HCT116 (cell line): Measurements from ENCODE around the gene TBC1D23. TPM values are rescaled to one million over a fixed set of nuclear protein-coding genes. Genes with fewer than 3 reads are reported as not detected.

ENCODE experiments used
- ATAC-seq: fragments of 200-7000 bp; cut with Tn5 transposase; 2 replicates; pipeline ENCODE4 v1.9.1; 2020; ENCODE audit warnings: mild to moderate bottlenecking, moderate library complexity
- BruUV-seq: library from RNA; stranded (reverse); fragments of 400-500 nt; replicated peaks from 2 replicates; lab custom pipeline; 2021; lab: Mats Ljungman, UMichigan
- CTCF ChIA-PET: fragments of 300-600 bp; sonication (Branson Sonifier 250); formaldehyde crosslinking; loops from one replicate; lab custom pipeline; 2021; ENCODE audit warnings: antibody characterized with exemption; lab: Charles Lee
- POLR2A ChIA-PET: fragments of 300-600, 350-600 bp; sonication (Branson Sonifier 250); formaldehyde crosslinking; loops from one replicate; lab custom pipeline; 2021; ENCODE audit warnings: antibody characterized with exemption; lab: Charles Lee
- RAD21 ChIA-PET, 2 experiments: fragments of 300-600 bp; sonication (Branson Sonifier 250); formaldehyde crosslinking; loops; one replicate each; lab custom pipeline; 2023; ENCODE audit warnings: low total read pairs in 2 of 2; ENCODE audit not compliant: uncharacterized antibody in 2 of 2, unreplicated experiment in 2 of 2, low non-redundant PET in 1 of 2; lab: Charles Lee
- DNase-seq: peaks from one replicate; pipeline ENCODE4 v3.0.0-alpha.2; 2010; ENCODE audit warnings: low read depth, low spot score
- H2AFZ ChIP-seq: fragments of 200-600 bp; shearing (Covaris generic), sonication (generic); 2 replicates; pipeline ENCODE4 v1.6.1; 2017; ENCODE audit warnings: low read depth, mixed run types, mixed read lengths, antibody characterized with exemption, low read length; ENCODE audit not compliant: poor library complexity, severe bottlenecking
- H3K27ac ChIP-seq: 2 replicates; pipeline ENCODE4 v1.5.1; 2012; ENCODE audit warnings: low read depth, low read length
- H3K27me3 ChIP-seq: fragments of 200-600 bp; sonication (generic); 2 replicates; pipeline ENCODE4 v1.6.1; 2016; ENCODE audit warnings: mixed run types, low read length, mixed read lengths; ENCODE audit not compliant: insufficient read depth
- H3K36me3 ChIP-seq, 2 experiments: fragments of 200-500 bp in 1 of 2; fragments of 200-600 bp in 1 of 2; sonication (Bioruptor generic) in 1 of 2; sonication (generic) in 1 of 2; 2 replicates each; pipeline versions ENCODE4 v1.5.1 to v1.6.1; 2014 to 2016; ENCODE audit warnings: low read length in 2 of 2, inconsistent platforms in 1 of 2, mixed read lengths in 1 of 2, mixed run types in 1 of 2; ENCODE audit not compliant: insufficient read depth in 2 of 2, control insufficient read depth in 1 of 2
- H3K4me1 ChIP-seq, 2 experiments: fragments of 200-600 bp in 1 of 2; sonication (generic) in 1 of 2; 2 replicates each; pipeline versions ENCODE4 v1.5.1 to v1.6.1; 2012 to 2017; ENCODE audit warnings: low read length in 2 of 2, inconsistent platforms in 1 of 2, mild to moderate bottlenecking in 1 of 2, mixed read lengths in 1 of 2, mixed run types in 1 of 2, moderate library complexity in 1 of 2; ENCODE audit not compliant: insufficient read depth in 2 of 2, control insufficient read depth in 1 of 2
- H3K4me2 ChIP-seq: fragments of 200-600 bp; sonication (generic); 2 replicates; pipeline ENCODE4 v1.6.1; 2017; ENCODE audit warnings: mixed run types, low read length, mixed read lengths
- H3K4me3 ChIP-seq, 2 experiments: fragments of 200-600 bp in 1 of 2; sonication (generic) in 1 of 2; replicated peaks in 1 of 2; 2 replicates each; pipeline ENCODE4 v1.5.1; 2011 to 2016; ENCODE audit warnings: low read length in 2 of 2, control low read depth in 1 of 2, low read depth in 1 of 2, mild to moderate bottlenecking in 1 of 2, mixed read lengths in 1 of 2, mixed run types in 1 of 2
- H3K79me2 ChIP-seq: fragments of 200-600 bp; sonication (generic); 2 replicates; pipeline ENCODE4 v1.6.1; 2017; ENCODE audit warnings: mild to moderate bottlenecking, mixed run types, low read length, moderate library complexity, mixed read lengths; ENCODE audit not compliant: insufficient read depth
- H3K9ac ChIP-seq: fragments of 200-600 bp; sonication (generic); 2 replicates; pipeline ENCODE4 v1.6.1; 2016; ENCODE audit warnings: low read length, mixed read lengths
- H3K9me2 ChIP-seq: fragments of 200-600 bp; sonication (generic), shearing (Covaris generic); 2 replicates; pipeline ENCODE4 v1.6.1; 2017; ENCODE audit warnings: mixed run types, mild to moderate bottlenecking, moderate library complexity; ENCODE audit not compliant: insufficient read depth
- H3K9me3 ChIP-seq, 2 experiments: fragments of 200-500 bp in 1 of 2; fragments of 200-600 bp in 1 of 2; sonication (Bioruptor generic) in 1 of 2; sonication (generic) in 1 of 2; 2 replicates each; pipeline ENCODE4 v1.6.1; 2014 to 2017; ENCODE audit warnings: low read length in 2 of 2, mixed read lengths in 2 of 2, inconsistent platforms in 1 of 2, low read depth in 1 of 2, mild to moderate bottlenecking in 1 of 2, mixed run types in 1 of 2, moderate library complexity in 1 of 2; ENCODE audit not compliant: control insufficient read depth in 1 of 2, insufficient read depth in 1 of 2
- H4K20me1 ChIP-seq: fragments of 200-600 bp; sonication (generic), shearing (Covaris generic); 2 replicates; pipeline ENCODE4 v1.6.1; 2017; ENCODE audit warnings: mixed run types, mild to moderate bottlenecking, moderate library complexity; ENCODE audit not compliant: insufficient read depth
- CBX3 ChIP-seq: IDR thresholded peaks from 2 replicates; pipeline ENCODE4 v1.6.1; 2012; ENCODE audit warnings: low read depth
- CEBPB ChIP-seq: IDR thresholded peaks from 2 replicates; pipeline ENCODE4 v1.6.1; 2012; ENCODE audit warnings: low read depth
- ELF1 ChIP-seq: IDR thresholded peaks from 2 replicates; pipeline ENCODE4 v1.6.1; 2012; ENCODE audit warnings: low read depth, borderline replicate concordance
- FOSL1 ChIP-seq: IDR thresholded peaks from 2 replicates; pipeline ENCODE4 v1.6.1; 2012; ENCODE audit warnings: low read depth
- MAX ChIP-seq: IDR thresholded peaks from 2 replicates; pipeline ENCODE4 v1.6.1; 2012
- POLR2AphosphoS5 ChIP-seq: IDR thresholded peaks from 2 replicates; pipeline ENCODE4 v1.6.1; 2011; ENCODE audit warnings: mild to moderate bottlenecking, low read depth, low read length, moderate library complexity
- REST ChIP-seq: IDR thresholded peaks from 2 replicates; pipeline ENCODE4 v1.6.1; 2012; ENCODE audit warnings: low read depth
- SIN3A ChIP-seq: IDR thresholded peaks from 2 replicates; pipeline ENCODE4 v1.6.1; 2012; ENCODE audit warnings: low read depth
- ZNF274 ChIP-seq: fragments of 200-500 bp; sonication (Bioruptor generic); IDR thresholded peaks from 2 replicates; pipeline ENCODE4 v1.6.1; 2014; ENCODE audit warnings: mild to moderate bottlenecking, low read depth, low read length, inconsistent platforms
- intact Hi-C: fragments of 100-400 bp; cut with micrococcal nuclease; formaldehyde crosslinking; loops from 2 replicates; pipeline ENCODE4 v1.10.0; 2022
- total RNA-seq: library from RNA; stranded (reverse); gene quantifications from one replicate; pipeline ENCODE4 v1.2.1, GENCODE V29; 2021; ENCODE audit not compliant: unreplicated experiment
- TF ChIP-seq, protein P1 (sequence below): IDR thresholded peaks from 2 replicates; pipeline ENCODE4 v1.6.1; 2012
- TF ChIP-seq, protein P2 (sequence below), 3 experiments: fragments of 200-600 bp in 1 of 3; sonication (generic) in 1 of 3; IDR thresholded peaks in 2 of 3; conservative IDR thresholded peaks in 1 of 3; 2 replicates each; pipeline ENCODE4 v1.5.1; 2012 to 2017; ENCODE audit warnings: low read depth in 2 of 3, low read length in 2 of 3, antibody characterized with exemption in 1 of 3, borderline replicate concordance in 1 of 3, control low read depth in 1 of 3, mild to moderate bottlenecking in 1 of 3, mixed read lengths in 1 of 3, mixed run types in 1 of 3, moderate library complexity in 1 of 3; ENCODE audit not compliant: insufficient read depth in 1 of 3

Gene TBC1D23
- total RNA-seq, 1 experiment from 2014 or later: 21.9 TPM

DNA sequence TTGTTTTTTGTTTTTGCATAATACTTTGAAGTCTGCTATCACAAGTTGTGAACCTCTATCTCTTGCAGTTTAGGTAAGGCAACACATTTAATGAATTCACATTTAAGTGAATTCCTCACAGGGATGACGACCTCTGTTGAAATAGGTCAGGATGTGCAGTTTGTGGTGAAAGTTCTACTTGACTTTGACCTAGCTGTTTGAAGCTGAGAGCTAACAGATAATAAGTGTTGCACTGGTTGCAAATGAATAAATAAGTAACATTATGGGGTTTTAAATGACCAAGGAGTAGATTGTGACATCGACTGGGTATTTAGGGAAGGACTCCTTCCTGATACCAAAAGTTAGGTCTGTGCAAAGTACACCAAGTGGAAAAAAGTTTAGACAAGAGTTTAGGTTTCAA lies 97.6 kb downstream of the TBC1D23 start:
- ATAC-seq (no peak), DNase-seq (no peak)
- POLR2A ChIA-PET: no interaction called here
- Histone ChIP-seq H3K9ac (no peak overlapping the region), H3K4me3 (no peak overlapping the region)
- TF ChIP-seq CBX3 (no peak), CEBPB (no peak)
- TF ChIP-seq, all 23 proteins: peak for 0
- Histone ChIP-seq H2AFZ (no peak overlapping the region), H3K9me3 (no peaks in the 10 kb centered on the region), H3K79me2 (no peaks in the 10 kb centered on the region), H3K9me2 (no peaks in the 10 kb centered on the region), H4K20me1 (no peaks in the 10 kb centered on the region), H3K36me3 (peaks cover 2 to 32% of the 10 kb centered on the region in 2 experiments; a peak in 2 of 4 replicates), H3K4me1 (no peaks in the 10 kb centered on the region), H3K27ac (no peak overlapping the region), H3K27me3 (no peaks in the 10 kb centered on the region), H3K4me2 (no peak overlapping the region)
- RAD21 ChIA-PET: no interaction called here
- no TSS peak for BruUV-seq
- intact Hi-C loops: no loop called here
- CTCF ChIA-PET: no interaction called here

DNA sequence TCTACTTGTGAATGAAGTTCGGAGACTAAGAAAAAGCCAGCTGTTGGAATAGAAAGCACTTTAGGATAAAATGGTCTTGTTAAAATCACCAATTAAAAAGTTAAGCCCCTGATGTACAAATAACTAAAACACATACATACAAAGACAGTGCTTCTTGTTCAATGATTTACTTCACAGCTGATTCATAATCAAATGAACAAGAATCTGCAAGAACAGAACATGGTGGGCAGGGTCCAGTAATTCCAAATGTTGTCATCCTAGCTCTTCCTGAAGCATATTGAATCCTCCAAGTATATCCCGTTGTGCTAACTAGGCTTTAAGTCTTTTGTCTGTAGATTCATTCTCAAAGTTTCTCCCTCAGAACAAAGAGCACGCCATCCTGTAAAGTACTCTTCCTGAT lies 98.2 kb downstream of the TBC1D23 start:
- no peak for DNase-seq
- no peaks in the 10 kb centered on the region for H3K4me1 ChIP-seq
- H2AFZ ChIP-seq: no peak overlapping the region
- no peak overlapping the region for H3K9ac ChIP-seq
- intact Hi-C loops: no loop called here
- no peaks in the 10 kb centered on the region for H3K9me3 ChIP-seq
- no peaks in the 10 kb centered on the region for H4K20me1 ChIP-seq
- BruUV-seq: no TSS peak
- no peaks in the 10 kb centered on the region for H3K9me2 ChIP-seq
- TF ChIP-seq ZNF274 (no peak), REST (no peak), FOSL1 (no peak), SIN3A (no peak), MAX (no peak), POLR2AphosphoS5 (no peak), ELF1 (no peak)
- TF ChIP-seq, protein P1, sequence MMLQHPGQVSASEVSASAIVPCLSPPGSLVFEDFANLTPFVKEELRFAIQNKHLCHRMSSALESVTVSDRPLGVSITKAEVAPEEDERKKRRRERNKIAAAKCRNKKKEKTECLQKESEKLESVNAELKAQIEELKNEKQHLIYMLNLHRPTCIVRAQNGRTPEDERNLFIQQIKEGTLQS: no peak
- TF ChIP-seq, protein P2, sequence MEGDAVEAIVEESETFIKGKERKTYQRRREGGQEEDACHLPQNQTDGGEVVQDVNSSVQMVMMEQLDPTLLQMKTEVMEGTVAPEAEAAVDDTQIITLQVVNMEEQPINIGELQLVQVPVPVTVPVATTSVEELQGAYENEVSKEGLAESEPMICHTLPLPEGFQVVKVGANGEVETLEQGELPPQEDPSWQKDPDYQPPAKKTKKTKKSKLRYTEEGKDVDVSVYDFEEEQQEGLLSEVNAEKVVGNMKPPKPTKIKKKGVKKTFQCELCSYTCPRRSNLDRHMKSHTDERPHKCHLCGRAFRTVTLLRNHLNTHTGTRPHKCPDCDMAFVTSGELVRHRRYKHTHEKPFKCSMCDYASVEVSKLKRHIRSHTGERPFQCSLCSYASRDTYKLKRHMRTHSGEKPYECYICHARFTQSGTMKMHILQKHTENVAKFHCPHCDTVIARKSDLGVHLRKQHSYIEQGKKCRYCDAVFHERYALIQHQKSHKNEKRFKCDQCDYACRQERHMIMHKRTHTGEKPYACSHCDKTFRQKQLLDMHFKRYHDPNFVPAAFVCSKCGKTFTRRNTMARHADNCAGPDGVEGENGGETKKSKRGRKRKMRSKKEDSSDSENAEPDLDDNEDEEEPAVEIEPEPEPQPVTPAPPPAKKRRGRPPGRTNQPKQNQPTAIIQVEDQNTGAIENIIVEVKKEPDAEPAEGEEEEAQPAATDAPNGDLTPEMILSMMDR (IDR thresholded peaks at IDR 0.05 in 2 of 3, conservative IDR thresholded peaks at IDR 0.05 in 1 of 3; ENCODE audit: borderline replicate concordance in 1 of 3, insufficient read depth in 1 of 3, low read depth in 2 of 3, low read length in 2 of 3): no peak
- TF ChIP-seq, all 23 proteins: peak for 0
- CTCF ChIA-PET: no interaction called here
- ATAC-seq: no peak
- Histone ChIP-seq H3K36me3 (peaks cover 2 to 31% of the 10 kb centered on the region in 2 experiments; a peak in 2 of 4 replicates), H3K79me2 (no peaks in the 10 kb centered on the region), H3K4me3 (no peak overlapping the region), H3K4me2 (no peak overlapping the region), H3K27ac (no peak overlapping the region), H3K27me3 (no peaks in the 10 kb centered on the region)
- POLR2A ChIA-PET: interaction anchor here (1.1 kb wide), 1 partner anchor 42 kb away, joined by 3 read pairs; the partner anchor contains the start of genes LNP1 and TOMM70
- RAD21 ChIA-PET: no interaction called here
